AG04449 (cell line): ENCODE data around the gene MTRFR.
A peak's percentile ranks its signal among the peaks of the same experiment; 100 is the strongest.

Experiments
- CTCF ChIA-PET: fragments of 350-600 bp; formaldehyde crosslinking; extraction: SDS; loops from one replicate; lab custom pipeline; 2021; ENCODE audit warnings: antibody characterized with exemption; lab: Yijun Ruan, JAX
- POLR2A ChIA-PET: fragments of 400-600, 350-600 bp; formaldehyde crosslinking; extraction: SDS; loops from one replicate; lab custom pipeline; 2020; ENCODE audit warnings: antibody characterized with exemption, inconsistent platforms; lab: Yijun Ruan, JAX
- DNase-seq: peaks from one replicate; pipeline ENCODE4 v3.0.0-alpha.2; 2010; ENCODE audit warnings: low read depth, low spot score
- H3K4me3 ChIP-seq: 2 replicates; pipeline ENCODE4 v1.5.1; 2011; ENCODE audit warnings: low read depth, mild to moderate bottlenecking, control low read depth, low read length
- TF ChIP-seq, protein P1 (sequence below): IDR thresholded peaks from one replicate; pipeline ENCODE4 v1.5.1; 2011; ENCODE audit warnings: mild to moderate bottlenecking, moderate library complexity, low read length, control low read depth, inconsistent platforms; ENCODE audit not compliant: insufficient read depth; ENCODE audit errors: missing control alignments

MTRFR gene

DNA sequence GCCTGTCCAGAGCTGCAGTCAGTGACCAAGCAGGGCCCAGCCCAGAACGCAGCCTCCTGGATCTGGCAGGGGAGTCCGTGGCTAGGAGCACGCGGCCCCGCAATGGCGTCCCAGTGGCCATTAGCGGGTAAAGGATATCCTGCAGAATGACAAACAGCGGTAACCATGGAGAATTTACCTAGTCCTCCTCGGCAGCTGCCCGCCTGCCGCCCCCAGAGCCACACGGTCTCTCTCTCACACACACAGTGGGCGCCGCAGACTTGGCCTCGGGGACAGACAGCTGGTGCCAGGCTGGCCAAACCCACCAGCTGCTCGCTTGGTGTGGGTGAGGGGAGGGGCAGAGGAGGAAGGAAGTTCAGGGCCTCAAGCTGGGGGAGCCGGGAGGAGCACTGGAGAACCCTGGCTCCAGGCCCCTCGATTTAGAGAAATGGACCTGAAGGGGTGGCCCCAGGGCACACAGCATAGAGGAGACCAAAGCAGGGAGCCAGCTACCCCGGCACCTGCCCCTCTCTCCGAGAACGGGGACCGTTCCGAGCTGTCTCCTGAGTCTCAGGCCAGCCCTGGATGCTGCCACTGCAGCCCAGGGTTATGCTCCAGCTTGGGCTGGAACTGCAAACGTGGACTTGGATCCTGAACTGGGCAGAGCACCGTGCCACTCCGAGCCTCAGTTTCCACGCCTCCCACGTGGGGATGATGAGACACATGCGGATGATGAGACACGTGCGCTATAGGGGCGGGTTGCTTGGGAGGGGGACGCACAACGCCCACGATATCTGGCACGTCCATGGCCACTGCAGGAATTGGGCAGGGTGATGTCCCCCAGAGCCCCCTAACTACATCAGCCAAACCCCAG, 35.0 kb downstream of the MTRFR start:
- TF ChIP-seq, protein P1, sequence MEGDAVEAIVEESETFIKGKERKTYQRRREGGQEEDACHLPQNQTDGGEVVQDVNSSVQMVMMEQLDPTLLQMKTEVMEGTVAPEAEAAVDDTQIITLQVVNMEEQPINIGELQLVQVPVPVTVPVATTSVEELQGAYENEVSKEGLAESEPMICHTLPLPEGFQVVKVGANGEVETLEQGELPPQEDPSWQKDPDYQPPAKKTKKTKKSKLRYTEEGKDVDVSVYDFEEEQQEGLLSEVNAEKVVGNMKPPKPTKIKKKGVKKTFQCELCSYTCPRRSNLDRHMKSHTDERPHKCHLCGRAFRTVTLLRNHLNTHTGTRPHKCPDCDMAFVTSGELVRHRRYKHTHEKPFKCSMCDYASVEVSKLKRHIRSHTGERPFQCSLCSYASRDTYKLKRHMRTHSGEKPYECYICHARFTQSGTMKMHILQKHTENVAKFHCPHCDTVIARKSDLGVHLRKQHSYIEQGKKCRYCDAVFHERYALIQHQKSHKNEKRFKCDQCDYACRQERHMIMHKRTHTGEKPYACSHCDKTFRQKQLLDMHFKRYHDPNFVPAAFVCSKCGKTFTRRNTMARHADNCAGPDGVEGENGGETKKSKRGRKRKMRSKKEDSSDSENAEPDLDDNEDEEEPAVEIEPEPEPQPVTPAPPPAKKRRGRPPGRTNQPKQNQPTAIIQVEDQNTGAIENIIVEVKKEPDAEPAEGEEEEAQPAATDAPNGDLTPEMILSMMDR: no peak
- ChIA-PET CTCF (interaction anchor here (0.5 to 1.7 kb wide), 3 partner anchors 24 to 29 kb away, joined by 3 to 4 read pairs (median 3); no protein-coding TSS in a partner anchor), POLR2A (interaction anchor here (1.0 to 2.7 kb wide), 2 partner anchors 12 to 35 kb away, joined by 5 to 11 read pairs; partner anchors contain the start of genes MPHOSPH9 and MTRFR)
- no peak for DNase-seq
- H3K4me3 ChIP-seq: 0 out of 2 replicates have a peak overlapping the region, but pooled peaks have one; percentile 4

DNA sequence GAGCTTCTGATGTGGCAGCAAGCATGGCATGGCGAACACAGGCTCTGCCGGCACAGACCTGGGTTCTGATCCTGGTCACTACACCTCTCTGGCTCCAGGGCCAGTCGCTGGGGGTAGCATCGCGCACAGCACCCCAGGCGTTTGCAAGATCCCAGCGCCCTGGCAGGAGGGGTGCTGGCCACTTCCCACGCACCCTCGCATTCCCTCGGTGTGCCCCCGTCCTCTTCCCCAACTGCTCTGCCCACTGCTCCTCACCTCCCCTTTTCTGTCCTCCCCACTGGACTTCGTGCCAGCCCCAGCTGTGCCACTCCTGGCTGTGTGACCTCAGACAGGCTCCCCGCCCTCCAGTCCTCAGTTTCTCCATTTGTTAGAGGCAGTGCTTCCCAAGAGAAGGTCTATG, 35.6 kb downstream of the MTRFR start:
- TF ChIP-seq, protein P1: no peak
- H3K4me3 ChIP-seq: peak overlapping the region; percentile 85
- POLR2A ChIA-PET: interaction anchor here (0.8 to 2.7 kb wide), 3 partner anchors 11 to 96 kb away, joined by 4 to 11 read pairs (median 4); partner anchors contain the start of genes MPHOSPH9 and MTRFR
- DNase-seq: no peak
- CTCF ChIA-PET: interaction anchor here (0.5 to 1.7 kb wide), 4 partner anchors 24 to 226 kb away, joined by 3 to 6 read pairs (median 4); no protein-coding TSS in a partner anchor

DNA sequence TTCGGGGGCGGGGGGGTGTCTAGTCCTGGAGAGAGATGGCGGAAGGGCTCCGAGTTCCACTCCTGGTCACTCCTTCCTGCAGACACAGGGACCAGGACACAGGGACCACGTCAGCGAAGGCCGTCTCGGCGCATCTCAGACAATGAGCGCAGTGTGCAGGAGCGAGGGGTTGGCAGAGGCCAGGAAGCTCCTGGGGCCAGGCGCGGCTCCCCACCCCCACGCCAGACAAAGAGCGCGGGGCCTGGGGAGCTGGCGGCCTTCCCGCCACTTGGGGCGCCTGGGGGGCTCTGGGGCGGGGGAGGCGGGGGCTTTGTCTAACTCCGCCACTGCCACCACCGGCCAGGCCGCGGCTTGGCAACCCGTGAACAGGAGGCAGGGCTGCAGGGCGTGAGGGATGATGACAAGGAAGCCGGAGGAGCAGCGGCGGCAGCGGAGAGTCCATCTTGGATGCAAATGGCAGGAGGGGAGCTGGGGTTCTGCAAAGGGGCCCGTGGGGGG, 36.2 kb downstream of the MTRFR start:
- TF ChIP-seq, protein P1: peak; percentile 19
- CTCF ChIA-PET: interaction anchor here (1.0 to 1.7 kb wide), 6 partner anchors 8 to 226 kb away, joined by 3 to 6 read pairs (median 4); no protein-coding TSS in a partner anchor
- POLR2A ChIA-PET: interaction anchor here (0.8 to 2.7 kb wide), 4 partner anchors 11 to 96 kb away, joined by 3 to 11 read pairs (median 4); partner anchors contain the start of genes MPHOSPH9 and MTRFR
- no peak for DNase-seq
- peak overlapping the region; percentile 85 for H3K4me3 ChIP-seq

DNA sequence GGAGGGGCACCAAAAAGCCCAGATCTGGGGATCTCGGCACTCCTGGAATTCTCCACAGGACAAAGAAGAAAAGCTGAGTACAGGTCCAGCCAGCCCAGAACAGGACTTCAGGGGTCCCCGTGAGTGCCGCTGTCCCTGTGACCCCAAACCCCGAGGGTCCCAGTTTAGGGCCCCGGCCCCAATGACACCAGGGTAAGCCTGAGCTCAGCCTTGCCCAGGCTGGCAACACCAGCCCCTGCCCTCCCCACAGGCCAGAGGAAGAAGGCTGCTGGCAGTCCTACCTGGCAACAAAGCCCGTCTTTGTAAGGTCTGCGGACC, 36.6 kb downstream of the MTRFR start:
- TF ChIP-seq, protein P1: no peak
- H3K4me3 ChIP-seq: peak overlapping the region; percentile 85
- ChIA-PET CTCF (interaction anchor here (1.0 to 1.7 kb wide), 6 partner anchors 9 to 227 kb away, joined by 3 to 6 read pairs (median 4); no protein-coding TSS in a partner anchor), POLR2A (interaction anchor here (1.0 to 2.7 kb wide), 4 partner anchors 12 to 96 kb away, joined by 3 to 11 read pairs (median 4); partner anchors contain the start of genes MPHOSPH9 and MTRFR)
- DNase-seq: no peak

DNA sequence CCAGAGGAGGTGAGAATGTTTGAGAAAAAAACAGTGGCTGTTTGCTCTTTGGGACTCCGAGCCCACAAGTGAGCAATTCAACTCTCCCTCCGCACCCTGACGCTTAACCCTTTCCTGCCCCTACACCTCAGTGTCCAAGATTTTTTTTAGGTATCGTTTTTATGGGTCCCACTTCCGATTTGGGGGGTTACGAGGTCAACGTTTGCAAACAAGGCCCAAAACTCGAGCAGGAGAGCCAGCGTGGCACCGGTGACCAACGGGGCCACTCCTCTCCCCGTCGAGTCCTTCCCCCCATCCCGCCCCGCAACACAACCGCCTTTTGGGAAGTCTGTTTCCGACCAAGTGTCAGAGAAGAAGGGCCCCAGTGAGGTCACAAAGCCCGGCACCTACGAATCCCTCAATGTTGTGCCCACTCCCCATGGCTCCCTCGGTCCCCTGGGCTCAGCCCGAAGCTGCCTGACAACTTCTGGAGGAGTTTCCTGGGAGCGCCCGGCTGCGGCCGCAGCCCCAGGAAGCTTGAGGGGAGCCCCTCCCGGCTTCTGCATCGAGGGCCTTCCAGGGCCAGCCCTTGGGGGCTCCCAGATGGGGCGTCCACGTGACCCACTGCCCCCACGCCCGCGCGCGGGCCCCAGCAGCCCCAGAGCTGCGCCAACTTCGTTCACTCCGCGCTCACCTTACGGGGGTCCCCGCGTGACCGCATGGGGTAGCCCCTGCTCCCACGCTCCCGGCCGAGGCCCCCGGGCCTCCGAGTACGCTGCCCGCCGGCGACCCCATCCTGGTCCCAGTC, 37.2 kb downstream of the MTRFR start:
- DNase-seq: no peak
- TF ChIP-seq, protein P1: no peak
- peak overlapping the region; percentile 85 for H3K4me3 ChIP-seq
- CTCF ChIA-PET: interaction anchor here (1.0 to 1.7 kb wide), 7 partner anchors 9 to 311 kb away, joined by 3 to 6 read pairs (median 4); no protein-coding TSS in a partner anchor
- POLR2A ChIA-PET: interaction anchor here (0.8 to 1.1 kb wide), 4 partner anchors 14 to 323 kb away, joined by 3 read pairs; partner anchors contain the start of genes MPHOSPH9 and MTRFR
